C4-2B (cell line): ENCODE results near the gene RAB5A.
"Not testable (repeated sequence)": the region's sequence is repeated elsewhere in the genome, so short reads cannot be mapped to it uniquely, and the experiment has no call there.

Experiments
- H3K27ac ChIP-seq: fragments of 450-650 bp; 2 replicates; pipeline ENCODE4 v1.5.1; 2017
- CTCF ChIP-seq: fragments of 450-650 bp; conservative IDR thresholded peaks from 2 replicates; pipeline ENCODE4 v1.5.1; 2017; ENCODE audit warnings: mild to moderate bottlenecking
- ZFX ChIP-seq: fragments of 450-650 bp; IDR thresholded peaks from 2 replicates; pipeline ENCODE4 v1.6.1; 2017

RAB5A gene

GRCh38 chr3:20028905-20029331, 82.0 kb downstream of the RAB5A start:
- TF ChIP-seq CTCF = no peak
- no peak for TF ChIP-seq ZFX
- H3K27ac ChIP-seq = no peak overlapping the region

- H3K27ac ChIP-seq = not testable (repeated sequence)
Measured at GRCh38 chr3:20031939-20032338, 85.0 kb downstream of the RAB5A start.
